H54 (cell line): ENCODE results near the gene ECSIT.
"Not testable (repeated sequence)": the region's sequence is repeated elsewhere in the genome, so short reads cannot be mapped to it uniquely, and the experiment has no call there.

Source experiments
- DNase-seq: peaks from one replicate; pipeline ENCODE4 v3.0.0; 2011; ENCODE audit warnings: low spot score, mixed read lengths; ENCODE audit not compliant: insufficient read length
- FAIRE-seq: peaks from 3 replicates; lab custom pipeline; 2011; peaks lifted over from hg19 to GRCh38; lab: Jason Lieb, UNC
- POLR2A ChIP-seq: IDR thresholded peaks from 2 replicates; pipeline ENCODE4 v1.6.1; 2011; ENCODE audit warnings: low read depth, mild to moderate bottlenecking, low read length

ECSIT gene

GRCh38 chr19:11528551-11529341 lies at the start of gene ECSIT:
ECSIT (minus strand) TSS chr19:11529134; CDS start chr19:11519170, 9,964 bp downstream.
- DNase-seq (peak; percentile 85), FAIRE-seq (peak; percentile 80)
- no peak; the same call in 1 of the 2 replicates for TF ChIP-seq POLR2A

GRCh38 chr19:11577451-11578257 lies 48.7 kb upstream of the ECSIT start, which contains the start of gene ACP5:
ACP5 (minus strand) TSS chr19:11577645; CDS start chr19:11577317, 328 bp downstream.
- DNase-seq (no peak), FAIRE-seq (no peak)
- no peak for TF ChIP-seq POLR2A

- DNase-seq (no peak), FAIRE-seq (no peak)
- TF ChIP-seq POLR2A = no peak
Observed at GRCh38 chr19:11576227-11576626, 47.3 kb upstream of the ECSIT start.

- no peak for TF ChIP-seq POLR2A
- FAIRE-seq (no peak), DNase-seq (no peak)
Observed at GRCh38 chr19:11574689-11575088, 45.8 kb upstream of the ECSIT start.

- DNase-seq, FAIRE-seq: not testable (repeated sequence)
Observed at GRCh38 chr19:11573763-11574162, 44.8 kb upstream of the ECSIT start.

- FAIRE-seq, DNase-seq: not testable (repeated sequence)
Observed at GRCh38 chr19:11573354-11573753, 44.4 kb upstream of the ECSIT start.

- DNase-seq (no peak), FAIRE-seq (no peak)
- TF ChIP-seq POLR2A = no peak
Observed at GRCh38 chr19:11570039-11570462, 41.1 kb upstream of the ECSIT start.

- FAIRE-seq = no peak
- no peak for TF ChIP-seq POLR2A
Observed at GRCh38 chr19:11566164-11566563, 37.2 kb upstream of the ECSIT start.

GRCh38 chr19:11565649-11565980 lies 36.7 kb upstream of the ECSIT start:
- FAIRE-seq, DNase-seq: not testable (repeated sequence)

More at GRCh38 chr19:11566164-11566563, 37.2 kb upstream of the ECSIT start:
- no peak for DNase-seq

- not testable (repeated sequence) for FAIRE-seq, DNase-seq
Observed at GRCh38 chr19:11564082-11564807, 35.3 kb upstream of the ECSIT start.

GRCh38 chr19:11563532-11563931 lies 34.6 kb upstream of the ECSIT start:
- no peak for FAIRE-seq
- DNase-seq = no peak
- no peak for TF ChIP-seq POLR2A

GRCh38 chr19:11560404-11561051 lies 31.6 kb upstream of the ECSIT start:
- DNase-seq (no peak), FAIRE-seq (peak; percentile 6)

More at GRCh38 chr19:11560404-11561051, 31.6 kb upstream of the ECSIT start:
- no peak for TF ChIP-seq POLR2A
